22Rv1 (cell line): ENCODE measurements around the gene OR4D1.

Experiments
- ZFX ChIP-seq: fragments of 450-650 bp; IDR thresholded peaks from 2 replicates; pipeline ENCODE4 v1.6.1; 2017; ENCODE audit warnings: antibody characterized with exemption, borderline replicate concordance
- TF ChIP-seq, protein P1 (sequence below): fragments of 450-650 bp; IDR thresholded peaks from 2 replicates; pipeline ENCODE4 v1.5.1; 2017; ENCODE audit warnings: mild to moderate bottlenecking

DNA sequence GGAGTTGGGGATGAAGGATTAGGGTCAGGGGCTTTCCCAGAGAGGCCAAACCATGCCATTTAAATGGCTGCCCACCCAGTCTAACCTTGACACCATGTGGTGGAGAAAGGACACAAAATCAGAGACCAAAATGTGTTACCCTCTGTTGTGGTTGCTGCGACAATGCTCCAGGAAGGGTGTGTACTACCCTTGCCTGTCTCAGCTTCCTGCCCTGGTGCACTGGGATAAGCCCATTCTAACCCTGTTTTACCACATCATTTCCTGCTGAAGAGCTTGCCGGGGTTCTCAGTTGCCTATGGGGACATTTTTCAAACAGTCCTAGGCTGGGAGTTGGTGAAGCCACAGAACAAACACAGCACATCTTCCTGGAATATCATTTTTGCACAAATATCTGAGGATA is 4.9 kb downstream of the OR4D1 start:
- TF ChIP-seq, protein P1, sequence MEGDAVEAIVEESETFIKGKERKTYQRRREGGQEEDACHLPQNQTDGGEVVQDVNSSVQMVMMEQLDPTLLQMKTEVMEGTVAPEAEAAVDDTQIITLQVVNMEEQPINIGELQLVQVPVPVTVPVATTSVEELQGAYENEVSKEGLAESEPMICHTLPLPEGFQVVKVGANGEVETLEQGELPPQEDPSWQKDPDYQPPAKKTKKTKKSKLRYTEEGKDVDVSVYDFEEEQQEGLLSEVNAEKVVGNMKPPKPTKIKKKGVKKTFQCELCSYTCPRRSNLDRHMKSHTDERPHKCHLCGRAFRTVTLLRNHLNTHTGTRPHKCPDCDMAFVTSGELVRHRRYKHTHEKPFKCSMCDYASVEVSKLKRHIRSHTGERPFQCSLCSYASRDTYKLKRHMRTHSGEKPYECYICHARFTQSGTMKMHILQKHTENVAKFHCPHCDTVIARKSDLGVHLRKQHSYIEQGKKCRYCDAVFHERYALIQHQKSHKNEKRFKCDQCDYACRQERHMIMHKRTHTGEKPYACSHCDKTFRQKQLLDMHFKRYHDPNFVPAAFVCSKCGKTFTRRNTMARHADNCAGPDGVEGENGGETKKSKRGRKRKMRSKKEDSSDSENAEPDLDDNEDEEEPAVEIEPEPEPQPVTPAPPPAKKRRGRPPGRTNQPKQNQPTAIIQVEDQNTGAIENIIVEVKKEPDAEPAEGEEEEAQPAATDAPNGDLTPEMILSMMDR, result no peak
- TF ChIP-seq ZFX, result no peak
